Muscle of leg (tissue), 11 donors: ENCODE data around the gene GNB5. TPM values are rescaled to one million over a fixed set of nuclear protein-coding genes. Genes with fewer than 3 reads are reported as not detected.

ENCODE experiments used
- DNase-seq: peaks from one replicate; pipeline ENCODE4 v3.0.0; 2013
- H3K27ac ChIP-seq: one replicate; pipeline ENCODE4 v1.5.1; 2013; ENCODE audit warnings: mild to moderate bottlenecking, low read length, control low read depth
- H3K27me3 ChIP-seq: one replicate; pipeline ENCODE4 v1.6.1; 2013; ENCODE audit warnings: low read length; ENCODE audit not compliant: control insufficient read depth, insufficient read depth
- H3K36me3 ChIP-seq: one replicate; pipeline ENCODE4 v1.6.1; 2013; ENCODE audit warnings: low read length; ENCODE audit not compliant: control insufficient read depth, insufficient read depth
- H3K4me1 ChIP-seq: one replicate; pipeline ENCODE4 v1.6.1; 2013; ENCODE audit warnings: low read length; ENCODE audit not compliant: control insufficient read depth, insufficient read depth
- H3K4me3 ChIP-seq: one replicate; pipeline ENCODE4 v1.5.1; 2013; ENCODE audit warnings: low read length, control low read depth
- H3K9me3 ChIP-seq: replicated peaks from 2 replicates; pipeline ENCODE4 v1.6.1; 2013; ENCODE audit warnings: low read depth, low read length; ENCODE audit not compliant: control insufficient read depth
- WGBS: methylation state at CpG from one replicate; pipeline ENCODE4 v1.1.5; 2013; ENCODE audit warnings: missing lambda C conversion rate; ENCODE audit not compliant: insufficient coverage; 5-methylcytosine and 5-hydroxymethylcytosine counted together
- polyA plus RNA-seq, 8 donors: library from polyadenylated mRNA; unstranded; fragments of 120-200 nt; gene quantifications; one replicate each; pipeline versions ENCODE4 v1.2.1 to v1.2.3, GENCODE V29; 2013; ENCODE audit warnings: inconsistent platforms in 1 of 8, low replicate concordance in 1 of 8; ENCODE audit not compliant: insufficient read length in 8 of 8, insufficient read depth in 1 of 8
- total RNA-seq: library from RNA; stranded (reverse); fragments of 120-200 nt; gene quantifications from one replicate; pipeline ENCODE4 v1.2.4, GENCODE V29; 2013

The GNB5 gene
- total and polyA plus RNA-seq, 9 donors: 4.7 to 9.8 (median 7.9) TPM

DNA sequence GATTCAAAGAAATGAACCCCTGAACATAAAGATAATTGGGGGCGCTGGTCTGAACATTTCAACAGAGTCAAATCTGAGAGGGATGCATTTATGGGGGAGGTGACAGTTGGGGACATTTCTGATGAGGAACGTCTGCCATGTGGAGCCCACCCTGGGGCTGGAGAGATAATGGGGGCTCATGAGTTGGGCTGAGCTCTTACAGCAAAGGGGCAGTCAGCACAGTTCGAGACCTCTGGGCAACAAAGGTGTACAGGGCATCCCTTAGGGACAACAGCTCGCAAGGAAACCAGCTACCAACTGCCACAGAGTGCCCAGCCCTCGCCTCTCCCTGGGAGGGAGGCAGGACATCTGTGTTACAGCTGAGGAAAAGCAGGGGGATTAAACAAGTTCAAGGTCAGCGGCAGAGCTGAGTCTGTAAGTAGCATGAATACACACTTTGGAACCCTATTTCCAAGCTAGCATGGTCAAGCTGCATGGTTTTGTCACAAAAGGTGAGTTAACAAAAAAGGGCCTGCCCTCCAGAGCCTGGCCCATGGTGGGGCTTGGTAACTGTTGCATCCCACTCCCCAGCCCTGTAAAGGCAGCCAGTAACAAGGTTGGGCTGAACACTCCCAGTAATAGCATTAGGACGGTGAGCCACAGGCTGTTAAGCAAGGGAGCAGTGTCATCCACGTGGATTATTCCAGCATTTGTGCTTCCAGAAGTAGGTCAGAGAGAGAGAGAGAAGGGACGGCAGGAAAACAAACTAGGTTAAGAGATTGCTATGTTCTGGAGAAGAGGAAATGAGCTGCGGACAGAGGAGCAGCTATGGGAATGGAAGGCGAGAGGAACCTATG, 4.3 kb downstream of the GNB5 start:
- Histone ChIP-seq H3K27me3 (peaks cover 4% of the 10 kb centered on the region), H3K9me3 (no peaks in the 10 kb centered on the region), H3K36me3 (no peaks in the 10 kb centered on the region), H3K27ac (no peak overlapping the region), H3K4me1 (no peaks in the 10 kb centered on the region), H3K4me3 (no peak overlapping the region)
- DNase-seq: peak; percentile 49
- WGBS: 56% methylated on average over 9 of the region's 11 CpGs

DNA sequence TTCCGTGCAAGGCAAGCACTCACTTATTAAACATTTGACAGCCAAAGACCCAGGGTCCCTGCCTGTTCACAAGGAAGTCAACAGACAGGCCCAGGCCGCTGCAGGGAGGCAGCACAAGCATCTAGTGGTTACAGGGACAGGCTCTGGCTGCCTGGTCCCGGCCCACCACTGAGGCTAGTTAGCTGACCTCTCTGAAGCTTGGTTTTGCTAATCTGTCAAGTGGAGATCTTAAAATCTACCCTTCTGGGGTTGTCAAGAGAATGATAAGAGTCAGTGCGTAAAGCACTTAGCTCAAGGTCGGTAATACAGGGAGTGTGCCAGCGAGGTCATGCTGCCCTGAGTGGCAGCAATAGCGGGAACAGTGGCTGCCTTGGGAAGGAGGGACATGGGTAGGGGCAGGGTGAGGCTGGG, 6.0 kb downstream of the GNB5 start:
- WGBS: 92% methylated on average over 6 of the region's 7 CpGs
- H3K27ac ChIP-seq: no peak overlapping the region
- H3K4me1 ChIP-seq: peaks cover 5% of the 10 kb centered on the region
- peaks cover 15% of the 10 kb centered on the region for H3K27me3 ChIP-seq
- H3K36me3 ChIP-seq: no peaks in the 10 kb centered on the region
- no peak for DNase-seq
- H3K9me3 ChIP-seq: no peaks in the 10 kb centered on the region
- H3K4me3 ChIP-seq: no peak overlapping the region

DNA sequence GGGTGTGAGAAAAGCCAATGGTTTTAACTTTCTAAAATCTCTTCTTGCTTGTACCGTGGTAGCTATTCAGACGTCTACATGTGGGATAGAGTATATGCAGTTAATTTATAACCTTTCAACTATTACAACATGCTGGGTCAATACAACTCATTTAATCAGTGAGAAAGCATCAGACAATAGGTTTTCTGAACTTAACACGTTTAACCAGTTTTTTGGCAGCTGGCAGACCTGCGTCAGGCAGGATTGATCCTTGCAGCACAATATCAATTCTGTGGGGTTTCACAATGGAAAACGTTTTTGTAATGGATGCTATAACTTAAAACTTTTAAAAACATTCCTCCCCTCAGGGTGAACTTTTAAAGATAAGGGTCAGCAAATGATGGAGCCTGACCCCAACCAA, 6.5 kb downstream of the GNB5 start:
- no peak overlapping the region for H3K27ac ChIP-seq
- H3K4me1 ChIP-seq: peaks cover 7% of the 10 kb centered on the region
- no peaks in the 10 kb centered on the region for H3K36me3 ChIP-seq
- no peak for DNase-seq
- H3K27me3 ChIP-seq: peaks cover 18% of the 10 kb centered on the region
- WGBS: 80% methylated on average over 1 of the region's 5 CpGs
- H3K9me3 ChIP-seq: no peaks in the 10 kb centered on the region
- H3K4me3 ChIP-seq: no peak overlapping the region

DNA sequence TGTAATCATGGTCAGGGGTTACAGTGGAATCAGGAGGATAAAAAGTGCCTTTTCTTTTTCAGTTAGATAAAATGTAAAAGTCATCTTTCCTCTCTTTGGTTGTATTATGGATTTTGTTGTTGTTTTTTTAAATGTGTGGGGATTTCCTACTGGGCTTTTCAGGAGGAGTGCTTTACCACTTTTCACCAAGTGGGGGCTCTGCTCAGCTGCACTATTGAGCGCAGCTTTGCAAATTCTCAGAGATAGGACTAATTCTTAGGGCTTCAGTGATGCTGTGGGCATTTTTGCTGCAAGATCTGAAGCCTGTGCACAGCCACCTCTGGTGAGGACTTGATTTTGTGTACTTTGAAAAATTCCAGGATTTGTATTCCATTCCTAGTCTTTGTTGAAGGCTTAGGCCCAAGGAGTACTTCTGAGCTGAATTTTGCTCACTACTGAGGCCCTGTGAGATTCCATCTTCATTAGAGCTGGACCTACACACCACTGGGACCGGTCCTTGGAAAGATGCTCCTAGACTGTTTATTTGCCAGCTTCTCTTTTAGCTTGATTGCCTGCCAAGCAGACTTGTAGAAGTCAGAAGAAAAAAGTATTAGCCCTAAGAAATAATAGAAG, 7.5 kb downstream of the GNB5 start:
- Histone ChIP-seq H3K36me3 (no peaks in the 10 kb centered on the region), H3K9me3 (no peaks in the 10 kb centered on the region), H3K27ac (no peak overlapping the region), H3K27me3 (peaks cover 22% of the 10 kb centered on the region), H3K4me3 (no peak overlapping the region), H3K4me1 (peaks cover 11% of the 10 kb centered on the region)
- 20% methylated on average over 1 of the region's 2 CpGs for WGBS
- DNase-seq: peak; percentile 38

DNA sequence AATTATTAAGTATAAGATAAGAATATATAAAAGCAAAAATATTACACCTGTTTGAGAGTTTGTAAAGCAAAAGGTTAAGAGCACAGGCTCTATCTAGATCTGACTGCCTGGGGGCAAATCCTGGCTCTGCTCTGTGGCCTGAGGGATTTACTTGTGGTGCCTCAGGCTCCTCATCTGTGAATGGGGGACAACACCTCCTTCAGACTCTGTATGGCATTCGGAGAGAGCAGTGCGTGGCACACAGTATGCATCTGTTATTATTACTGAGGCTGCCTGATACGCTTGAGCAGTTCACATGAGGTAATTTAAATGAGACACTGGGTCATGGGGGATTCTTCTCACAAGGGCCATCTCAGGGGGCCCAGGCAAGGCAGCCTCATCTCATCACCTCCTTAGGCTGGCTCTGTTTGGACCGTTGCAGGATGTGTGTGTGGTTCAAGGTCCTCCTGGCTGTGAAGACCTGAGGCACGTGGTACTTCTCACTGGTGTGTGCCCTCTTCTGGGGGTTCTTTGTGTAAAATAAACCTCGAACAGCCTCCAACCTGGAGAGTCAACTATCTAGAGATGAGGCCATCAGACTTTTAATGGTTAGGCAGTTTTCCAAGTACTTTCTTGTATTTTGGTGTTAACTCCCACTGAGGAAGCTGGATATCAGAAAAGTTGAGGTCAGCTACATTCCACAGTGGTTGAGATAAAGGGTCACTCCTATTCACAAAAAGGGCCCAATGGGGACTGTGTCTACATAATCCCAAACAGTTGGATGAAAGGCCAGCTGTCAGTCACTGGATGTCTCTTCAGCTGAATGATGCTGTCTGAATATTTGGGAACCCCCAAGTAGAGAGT, 9.0 kb downstream of the GNB5 start:
- H3K4me3 ChIP-seq: no peak overlapping the region
- peaks cover 12% of the 10 kb centered on the region for H3K4me1 ChIP-seq
- H3K9me3 ChIP-seq: no peaks in the 10 kb centered on the region
- no peaks in the 10 kb centered on the region for H3K36me3 ChIP-seq
- peaks cover 22% of the 10 kb centered on the region for H3K27me3 ChIP-seq
- H3K27ac ChIP-seq: no peak overlapping the region
- WGBS: 78% methylated on average over 3 of the region's 6 CpGs
- no peak for DNase-seq

DNA sequence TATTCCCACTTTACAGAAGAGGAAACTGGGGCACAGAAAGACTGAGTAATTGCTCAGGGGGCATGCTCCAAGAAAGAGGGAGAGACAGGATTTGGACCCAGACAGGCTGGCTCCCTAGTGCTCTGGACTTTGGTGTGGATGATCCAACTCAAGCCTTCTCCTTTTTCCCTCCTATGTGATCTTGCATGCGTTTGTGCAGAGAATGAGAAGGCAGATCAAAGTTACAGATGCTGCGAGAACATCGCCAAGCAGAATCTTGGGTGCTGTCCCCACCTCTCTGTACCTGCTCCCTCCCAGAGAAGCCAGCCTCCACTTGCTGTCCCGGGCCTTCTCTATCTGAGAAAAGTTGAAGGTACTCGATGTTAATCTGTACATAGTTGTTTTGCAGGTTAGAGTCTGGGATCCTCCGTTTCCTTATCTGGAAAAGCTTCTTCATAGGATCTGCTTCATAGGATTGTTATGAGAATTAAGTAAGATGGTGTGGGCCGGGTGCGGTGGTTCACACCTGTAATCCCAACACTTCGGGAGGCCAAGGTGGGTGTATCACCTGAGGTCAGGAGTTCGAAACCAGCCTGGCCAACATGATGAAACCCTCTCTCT, 10.2 kb downstream of the GNB5 start:
- 100% methylated on average over 2 of the region's 10 CpGs for WGBS
- Histone ChIP-seq H3K4me3 (no peak overlapping the region), H3K9me3 (no peaks in the 10 kb centered on the region), H3K4me1 (peaks cover 12% of the 10 kb centered on the region), H3K27ac (no peak overlapping the region), H3K36me3 (no peaks in the 10 kb centered on the region), H3K27me3 (peaks cover 22% of the 10 kb centered on the region)
- DNase-seq: no peak

DNA sequence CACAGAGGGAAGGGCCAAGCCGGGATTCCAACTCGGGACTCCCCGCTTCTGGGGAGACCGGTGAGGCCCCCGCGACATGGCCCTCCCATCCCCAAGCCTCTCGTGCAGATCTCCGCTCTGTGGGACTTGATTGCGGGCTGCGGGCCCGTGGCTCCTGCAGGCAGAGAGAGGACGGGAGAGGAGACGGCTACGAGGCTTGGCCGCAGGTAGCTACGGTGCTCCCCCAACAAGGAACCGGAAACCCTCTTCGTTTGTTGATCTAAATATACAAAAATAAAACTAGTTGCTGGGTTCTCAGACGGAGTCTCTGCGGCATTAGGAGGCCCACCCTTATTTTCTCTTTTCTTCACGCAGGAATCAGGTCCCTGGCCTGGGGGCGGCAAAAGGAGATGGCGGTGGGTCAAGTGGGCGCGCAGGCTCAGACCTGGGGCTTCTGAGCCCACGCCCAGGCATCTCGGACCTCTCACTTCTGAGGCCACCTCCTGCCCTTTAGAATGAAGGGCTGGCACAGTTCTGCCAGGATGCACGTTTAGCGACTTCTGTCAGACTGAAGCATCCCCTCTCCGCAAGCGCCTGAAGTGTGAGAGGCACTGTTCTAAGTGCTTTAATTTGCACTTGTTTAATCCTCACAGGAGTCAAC, 10.9 kb downstream of the GNB5 start:
- peaks cover 22% of the 10 kb centered on the region for H3K27me3 ChIP-seq
- 2% methylated on average over 12 of the region's 31 CpGs for WGBS
- no peaks in the 10 kb centered on the region for H3K9me3 ChIP-seq
- H3K4me1 ChIP-seq: peaks cover 12% of the 10 kb centered on the region
- DNase-seq: peak; percentile 49
- H3K4me3 ChIP-seq: peak overlapping the region; percentile 67
- no peaks in the 10 kb centered on the region for H3K36me3 ChIP-seq
- H3K27ac ChIP-seq: peak overlapping the region; percentile 59

DNA sequence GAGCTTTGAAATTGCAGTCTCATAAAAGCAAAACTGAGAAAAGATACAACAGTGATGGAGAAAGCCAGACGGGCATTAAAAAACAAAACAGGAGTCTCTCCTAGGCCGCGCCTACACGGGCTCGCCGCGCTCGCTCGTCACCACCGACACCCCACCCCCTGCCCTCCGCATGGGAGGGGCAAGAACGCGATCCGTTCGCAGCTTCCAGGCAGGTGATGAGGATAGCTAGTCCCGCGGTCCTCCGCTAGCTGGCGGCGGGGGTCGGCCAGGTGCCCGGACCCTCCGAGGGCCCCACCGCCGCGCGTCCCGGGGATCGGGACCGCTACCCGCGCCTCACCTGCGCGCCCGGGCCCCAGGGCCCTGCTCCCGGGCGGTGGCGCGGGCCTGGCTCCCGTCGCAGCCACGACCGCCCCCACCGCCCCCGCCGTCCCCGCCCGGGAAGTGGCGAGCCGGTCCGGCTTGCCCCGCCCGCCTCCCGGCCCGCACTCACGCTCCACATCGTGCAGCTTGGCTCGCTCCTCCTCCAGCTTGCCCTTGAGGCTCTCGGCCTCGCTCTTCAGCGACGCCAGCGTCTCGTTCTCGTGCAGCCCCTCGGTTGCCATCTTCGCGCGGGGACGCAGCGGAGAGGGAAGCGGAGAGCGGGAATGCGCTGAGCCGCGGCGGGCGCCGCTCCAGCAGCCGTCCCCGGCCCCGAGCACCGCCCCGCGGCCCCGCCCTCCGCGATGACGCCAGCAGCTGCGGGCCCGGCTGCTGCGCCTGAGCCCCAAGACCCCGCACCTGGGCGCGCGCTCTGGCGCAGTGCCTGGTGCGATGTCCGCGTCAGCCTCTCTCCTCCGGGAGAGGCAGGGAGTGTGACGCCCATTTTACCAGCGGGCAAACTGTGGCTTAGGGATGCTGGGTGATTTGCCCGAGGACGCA, 11.7 kb downstream of the GNB5 start:
- H3K9me3 ChIP-seq: no peaks in the 10 kb centered on the region
- H3K4me1 ChIP-seq: peaks cover 12% of the 10 kb centered on the region
- peaks cover 22% of the 10 kb centered on the region for H3K27me3 ChIP-seq
- peak overlapping the region; percentile 75 for H3K27ac ChIP-seq
- DNase-seq: peak; percentile 93
- under 1% methylated on average over 103 of the region's 105 CpGs for WGBS
- peak overlapping the region; percentile 67 for H3K4me3 ChIP-seq
- no peaks in the 10 kb centered on the region for H3K36me3 ChIP-seq

DNA sequence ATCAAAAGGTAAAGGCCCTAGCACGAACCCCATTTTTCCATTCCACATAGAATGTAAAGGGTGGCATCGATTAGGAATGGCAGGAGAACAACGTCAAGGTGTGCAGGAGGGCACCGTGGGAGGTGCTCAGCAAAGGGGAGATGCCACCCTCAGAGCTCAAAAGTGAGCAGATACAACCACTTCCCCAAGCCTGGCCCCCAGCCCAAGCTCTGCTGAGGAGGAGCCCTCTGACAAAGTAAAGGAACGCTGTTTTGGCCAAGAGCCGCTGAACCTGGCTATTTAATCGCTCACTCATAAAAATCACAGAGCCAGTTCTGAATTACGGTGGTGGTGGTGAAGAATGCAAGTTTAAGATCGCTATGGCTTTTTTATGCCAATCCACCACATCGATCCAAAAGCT, 12.4 kb downstream of the GNB5 start:
- Histone ChIP-seq H3K9me3 (no peaks in the 10 kb centered on the region), H3K4me3 (peak overlapping the region; percentile 67), H3K36me3 (no peaks in the 10 kb centered on the region), H3K27ac (peak overlapping the region; percentile 75), H3K4me1 (peaks cover 12% of the 10 kb centered on the region), H3K27me3 (peaks cover 22% of the 10 kb centered on the region)
- DNase-seq: peak; percentile 40
- WGBS: 34% methylated on average over 3 of the region's 10 CpGs
